Measurements from ENCODE around the gene CLTC.

DNA sequence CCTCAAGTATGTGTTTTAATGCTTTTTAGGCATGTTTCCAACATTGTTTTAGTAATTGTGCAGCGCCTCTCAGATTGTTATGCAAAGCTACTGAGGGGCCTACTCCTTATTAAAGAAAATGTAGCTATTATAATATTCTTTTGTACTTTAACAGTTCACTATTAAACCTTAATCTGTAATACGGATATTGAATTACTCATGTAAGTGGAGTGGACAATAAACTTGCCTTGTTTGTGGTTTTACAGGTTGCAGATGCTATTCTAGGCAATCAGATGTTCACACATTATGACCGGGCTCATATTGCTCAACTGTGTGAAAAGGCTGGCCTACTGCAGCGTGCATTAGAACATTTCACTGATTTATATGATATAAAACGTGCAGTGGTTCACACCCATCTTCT, 46.5 kb downstream of the CLTC start:
- no peak for TF ChIP-seq POLR2A (IDR thresholded peaks at IDR 0.05)
- TF ChIP-seq, protein P1, sequence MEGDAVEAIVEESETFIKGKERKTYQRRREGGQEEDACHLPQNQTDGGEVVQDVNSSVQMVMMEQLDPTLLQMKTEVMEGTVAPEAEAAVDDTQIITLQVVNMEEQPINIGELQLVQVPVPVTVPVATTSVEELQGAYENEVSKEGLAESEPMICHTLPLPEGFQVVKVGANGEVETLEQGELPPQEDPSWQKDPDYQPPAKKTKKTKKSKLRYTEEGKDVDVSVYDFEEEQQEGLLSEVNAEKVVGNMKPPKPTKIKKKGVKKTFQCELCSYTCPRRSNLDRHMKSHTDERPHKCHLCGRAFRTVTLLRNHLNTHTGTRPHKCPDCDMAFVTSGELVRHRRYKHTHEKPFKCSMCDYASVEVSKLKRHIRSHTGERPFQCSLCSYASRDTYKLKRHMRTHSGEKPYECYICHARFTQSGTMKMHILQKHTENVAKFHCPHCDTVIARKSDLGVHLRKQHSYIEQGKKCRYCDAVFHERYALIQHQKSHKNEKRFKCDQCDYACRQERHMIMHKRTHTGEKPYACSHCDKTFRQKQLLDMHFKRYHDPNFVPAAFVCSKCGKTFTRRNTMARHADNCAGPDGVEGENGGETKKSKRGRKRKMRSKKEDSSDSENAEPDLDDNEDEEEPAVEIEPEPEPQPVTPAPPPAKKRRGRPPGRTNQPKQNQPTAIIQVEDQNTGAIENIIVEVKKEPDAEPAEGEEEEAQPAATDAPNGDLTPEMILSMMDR (IDR thresholded peaks at IDR 0.05 in 4 of 5, conservative IDR thresholded peaks at IDR 0.05 in 1 of 5) = no peak

Data from gastrocnemius medialis (tissue), 4 donors.